ENCODE data around the gene SAP30.
A peak's percentile ranks its signal among the peaks of the same experiment; 100 is the strongest.

Gene SAP30

DNA sequence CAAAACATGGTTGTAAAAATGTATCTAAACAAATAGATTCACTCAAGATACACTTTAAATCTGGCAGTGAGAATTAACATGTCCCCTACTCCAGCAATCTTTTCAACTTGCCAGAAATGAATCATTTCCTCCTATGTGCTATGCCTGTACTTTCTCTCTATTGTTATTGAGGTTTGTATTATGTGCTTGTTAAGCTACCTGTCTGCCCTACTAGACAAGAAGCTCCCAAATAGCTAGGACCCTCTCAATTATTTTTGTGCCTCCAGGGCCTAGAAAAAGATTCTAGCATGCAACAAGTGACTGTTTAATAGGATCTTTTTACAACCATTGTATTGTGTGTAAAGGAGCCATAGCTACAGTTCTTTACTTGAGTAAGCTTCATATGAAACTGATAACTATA lies 3.5 kb upstream of the SAP30 start:
- no peak for DNase-seq (ENCODE audit: extremely low read depth in 1 of 2, low read depth in 1 of 2)

- DNase-seq (ENCODE audit: extremely low read depth in 1 of 2, low read depth in 1 of 2), result no peak
These were observed 2.8 kb upstream of the SAP30 start for GRCh38 chr4:173367946-173368345.

DNA sequence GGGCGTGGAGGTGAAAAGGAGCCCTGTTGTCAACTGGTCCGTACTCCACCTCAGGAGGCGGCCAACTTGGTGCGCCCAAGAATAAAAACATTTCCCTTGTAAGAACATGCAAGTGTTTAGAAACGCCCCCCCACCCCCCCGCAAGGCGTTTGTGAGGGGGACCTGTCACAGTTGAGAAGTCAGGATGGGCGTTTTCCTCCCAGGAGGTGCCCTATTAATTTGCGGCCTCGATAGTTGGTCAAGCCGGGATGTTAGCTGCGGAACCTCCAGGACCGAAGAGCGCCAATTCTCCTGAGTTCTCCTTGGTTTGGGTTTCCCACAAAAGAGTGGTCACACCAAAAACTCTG lies 651 bp upstream of the SAP30 start:
- peak; percentile 19 to 38 for DNase-seq (ENCODE audit: extremely low read depth in 1 of 2, low read depth in 1 of 2)

- peak in 1 of 2 donors; percentile 22 for DNase-seq (ENCODE audit: extremely low read depth in 1 of 2, low read depth in 1 of 2)
These were observed 788 bp downstream of the SAP30 start for GRCh38 chr4:173371292-173372192.

- DNase-seq (ENCODE audit: extremely low read depth in 1 of 2, low read depth in 1 of 2), result no peak
These were observed 3.8 kb downstream of the SAP30 start for GRCh38 chr4:173374588-173374987.

DNA sequence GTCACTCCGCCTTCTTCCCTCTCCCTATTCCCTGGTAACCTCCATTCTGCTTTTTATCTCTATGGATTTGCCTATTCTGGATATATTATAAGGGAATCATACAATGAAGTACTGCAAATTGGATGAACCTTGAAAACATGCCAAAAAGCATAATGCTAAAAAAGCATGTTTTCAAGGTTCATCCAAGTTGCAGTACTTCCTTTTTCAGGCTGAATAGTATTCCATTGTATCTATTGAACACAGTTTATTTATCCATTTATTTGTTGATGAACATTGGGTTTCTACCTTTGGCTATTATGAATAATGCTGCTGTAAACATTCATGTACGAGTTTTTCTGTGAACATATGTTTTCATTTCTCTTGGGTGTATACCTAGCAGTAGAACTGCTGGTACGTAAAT lies 9.2 kb downstream of the SAP30 start:
- DNase-seq (ENCODE audit: extremely low read depth in 1 of 2, low read depth in 1 of 2), result no peak

DNA sequence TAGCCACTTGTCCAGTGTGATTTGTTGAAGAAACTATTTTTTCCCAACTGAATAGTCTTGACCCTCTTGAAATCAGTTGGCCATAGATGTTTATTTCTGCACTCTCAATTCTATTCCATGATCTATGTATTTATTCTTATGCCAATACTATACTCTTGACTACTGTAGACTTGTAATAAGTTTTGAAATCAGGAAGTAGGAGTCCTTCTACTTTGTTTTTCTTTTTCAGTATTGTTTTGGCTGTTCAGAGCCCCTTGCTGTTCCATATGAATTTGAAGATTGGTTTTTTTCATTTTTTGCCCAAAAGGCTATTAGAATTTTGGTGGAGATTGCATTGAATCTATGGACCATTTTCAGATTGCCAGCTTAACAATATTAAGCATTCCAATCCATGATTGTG lies 10.2 kb downstream of the SAP30 start:
- no peak for DNase-seq (ENCODE audit: extremely low read depth in 1 of 2, low read depth in 1 of 2)

GRCh38 chr4:173381610-173382009 lies 10.9 kb downstream of the SAP30 start:
- DNase-seq (ENCODE audit: extremely low read depth in 1 of 2, low read depth in 1 of 2), result no peak

DNA sequence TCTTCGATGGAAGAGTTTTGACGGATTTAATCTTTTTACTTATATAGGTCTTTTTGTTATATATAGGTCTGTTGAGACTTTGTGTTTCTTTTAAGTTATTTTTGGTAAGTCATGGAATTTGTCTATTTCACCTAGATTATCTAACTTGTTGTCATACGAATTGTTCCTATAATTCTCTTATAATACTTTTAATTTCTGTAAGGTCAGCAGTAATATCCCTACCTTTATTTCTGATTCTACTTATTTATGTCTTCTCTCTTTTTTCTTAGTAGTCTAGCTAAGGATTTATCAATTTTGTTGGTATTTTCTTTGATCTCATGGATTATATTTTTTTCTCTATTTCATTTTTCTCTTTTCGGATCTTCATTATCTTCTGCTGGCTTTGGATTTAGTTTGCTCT lies 11.6 kb downstream of the SAP30 start:
- no peak for DNase-seq (ENCODE audit: extremely low read depth in 1 of 2, low read depth in 1 of 2)

- no peak for DNase-seq (ENCODE audit: extremely low read depth in 1 of 2, low read depth in 1 of 2)
These were observed 16.0 kb downstream of the SAP30 start for GRCh38 chr4:173386751-173387150.

- no peak for DNase-seq (ENCODE audit: extremely low read depth in 1 of 2, low read depth in 1 of 2)
These were observed 20.9 kb downstream of the SAP30 start for GRCh38 chr4:173391701-173392100.

DNA sequence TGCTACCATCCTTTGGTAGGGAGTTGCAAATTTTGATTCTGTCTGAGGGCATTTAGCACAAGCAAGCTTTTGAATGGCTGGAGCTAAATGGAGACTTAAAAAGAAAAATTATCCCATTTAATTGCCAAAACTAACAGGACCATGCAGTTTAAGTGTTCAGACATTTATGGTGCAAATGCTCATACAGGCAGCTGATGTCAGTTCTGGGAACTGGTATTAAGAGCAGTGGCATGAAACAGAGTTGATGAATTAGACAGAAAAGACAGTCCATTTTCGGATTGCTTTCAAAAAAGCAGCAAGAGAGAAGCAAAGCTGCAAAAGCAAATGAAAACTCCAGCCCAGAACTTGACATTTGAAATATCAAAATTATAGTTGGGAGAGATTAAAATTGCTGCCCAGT lies 26.9 kb downstream of the SAP30 start:
- no peak for DNase-seq (ENCODE audit: extremely low read depth in 1 of 2, low read depth in 1 of 2)

- DNase-seq (ENCODE audit: extremely low read depth in 1 of 2, low read depth in 1 of 2), result no peak
These were observed 27.5 kb downstream of the SAP30 start for GRCh38 chr4:173398220-173398619.

DNA sequence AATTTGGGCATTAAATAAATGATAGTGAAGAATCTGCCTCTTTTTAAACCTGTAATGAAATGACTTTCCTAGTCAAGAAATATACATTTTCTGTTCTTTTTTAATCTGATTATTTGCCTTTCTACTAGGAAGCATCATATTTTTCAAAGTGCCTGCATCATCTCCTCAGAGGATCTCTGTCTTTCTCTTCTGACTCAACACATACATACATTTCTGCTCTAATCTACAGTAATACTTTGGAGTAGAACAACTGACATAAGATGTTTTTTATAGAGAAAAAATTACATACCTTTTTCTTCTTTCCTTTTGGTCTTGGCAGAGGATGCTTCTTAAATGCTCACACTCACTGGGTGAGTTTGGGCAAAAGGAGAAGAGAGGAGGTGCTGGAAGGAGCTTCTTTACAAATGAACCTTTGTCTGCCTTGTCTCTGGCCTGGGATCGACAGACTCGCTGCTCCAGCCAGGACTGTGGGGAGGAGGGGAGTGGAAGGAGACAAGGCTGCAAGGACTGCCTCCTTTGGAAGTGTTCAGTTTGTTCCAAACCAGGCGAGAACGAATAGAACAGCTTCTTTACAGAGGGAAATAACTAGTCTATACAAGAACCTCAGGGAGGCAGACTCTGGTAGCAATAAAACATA lies 28.1 kb downstream of the SAP30 start, which contains the start of gene SCRG1:
TSS of gene SCRG1 (minus strand) at position 338 of the 637 bp plus-strand sequence. CDS start 7,702 bp downstream, outside the sequence.
- DNase-seq (ENCODE audit: extremely low read depth in 1 of 2, low read depth in 1 of 2), result no peak

DNA sequence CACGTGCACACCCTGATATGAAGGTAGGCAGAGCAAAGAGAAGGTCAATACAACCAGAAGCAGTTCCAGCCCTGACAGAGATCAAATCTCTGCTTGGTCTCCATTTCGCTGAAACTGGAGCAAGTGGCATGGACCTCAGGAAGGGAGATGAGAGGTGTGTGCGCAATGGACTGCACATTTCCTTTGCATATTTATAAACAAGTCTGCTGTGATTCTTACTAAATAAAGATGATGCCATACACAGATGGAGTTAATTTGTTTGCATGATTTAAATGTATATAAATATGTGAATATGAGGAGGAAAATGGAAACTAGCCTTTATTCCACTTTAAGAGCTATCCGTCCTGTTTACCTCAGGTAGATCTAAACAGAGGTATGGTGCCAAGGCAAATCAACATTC lies 30.3 kb downstream of the SAP30 start:
- no peak for DNase-seq (ENCODE audit: extremely low read depth in 1 of 2, low read depth in 1 of 2)

DNA sequence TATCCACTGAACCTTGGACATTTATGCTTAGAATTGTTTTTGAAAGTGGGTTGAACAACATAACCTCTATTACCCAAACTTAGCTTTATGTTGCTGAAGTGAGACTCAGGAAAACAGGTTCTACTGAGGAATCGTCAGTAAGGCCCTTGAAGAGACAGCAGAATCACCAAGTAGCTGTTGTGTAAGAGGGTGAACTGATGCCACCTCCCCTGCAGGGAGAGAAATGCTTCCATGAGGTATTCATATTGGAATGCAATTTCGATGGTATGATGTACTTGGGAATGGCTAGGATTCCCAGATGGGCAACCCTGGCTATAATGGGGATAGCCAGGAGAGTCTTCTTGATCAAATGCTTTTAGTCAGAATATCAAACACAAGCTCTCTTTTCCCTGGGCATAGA lies 32.3 kb downstream of the SAP30 start:
- DNase-seq (ENCODE audit: extremely low read depth in 1 of 2, low read depth in 1 of 2), result no peak

GRCh38 chr4:173404296-173404865 lies 33.6 kb downstream of the SAP30 start:
- DNase-seq (ENCODE audit: extremely low read depth in 1 of 2, low read depth in 1 of 2), result no peak

DNA sequence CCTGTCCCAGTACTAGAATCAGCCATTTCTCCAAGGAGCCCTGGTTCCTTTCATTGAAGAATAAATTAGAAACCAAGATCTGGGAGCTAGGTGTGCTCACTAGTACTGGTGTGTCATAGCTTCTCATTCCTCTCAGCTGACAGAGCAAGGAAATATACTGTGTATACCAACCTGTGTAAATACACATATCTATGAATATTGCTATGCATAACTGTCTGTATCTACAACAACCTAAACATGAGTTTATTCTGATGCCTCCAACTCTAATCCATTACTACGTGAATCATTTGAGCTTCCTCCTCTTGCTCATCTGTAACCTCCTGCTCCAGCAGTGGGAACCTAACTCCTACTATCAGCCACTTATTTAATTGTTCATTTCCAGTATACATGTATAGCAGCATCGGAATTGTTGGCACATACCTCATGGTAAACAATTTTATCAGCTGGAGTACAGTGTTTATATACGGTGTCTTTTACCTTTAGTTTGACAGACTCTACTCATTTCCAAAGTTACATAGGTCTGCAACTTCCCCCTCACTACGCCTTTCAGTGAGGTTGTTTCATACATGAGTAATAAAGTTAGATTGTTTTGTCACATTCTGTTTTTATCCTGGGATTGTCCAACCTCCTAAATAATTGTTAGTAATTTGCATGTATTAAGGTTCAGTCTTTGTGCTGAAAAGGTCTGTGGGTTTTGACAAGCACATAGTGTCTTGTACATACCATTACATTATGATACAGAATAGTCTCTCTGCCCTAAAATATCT lies 35.3 kb downstream of the SAP30 start:
- no peak for DNase-seq (ENCODE audit: extremely low read depth in 1 of 2, low read depth in 1 of 2)

- DNase-seq (ENCODE audit: extremely low read depth in 1 of 2, low read depth in 1 of 2), result no peak
These were observed 39.3 kb downstream of the SAP30 start for GRCh38 chr4:173410079-173410478.

- no peak for DNase-seq (ENCODE audit: extremely low read depth in 1 of 2, low read depth in 1 of 2)
These were observed 40.4 kb downstream of the SAP30 start for GRCh38 chr4:173411106-173411693.

- no peak for DNase-seq (ENCODE audit: extremely low read depth in 1 of 2, low read depth in 1 of 2)
These were observed 42.3 kb downstream of the SAP30 start for GRCh38 chr4:173413036-173413435.

Measured in activated CD8-positive, alpha-beta memory T cell treated with anti-CD3 and anti-CD28 coated beads for 1 hour (primary cell).